22Rv1 (cell line): ENCODE results near the gene RPL27.

Experiments
- CTCF ChIP-seq: fragments of 450-650 bp; IDR thresholded peaks from 2 replicates; pipeline ENCODE4 v1.5.1; 2017; ENCODE audit warnings: mild to moderate bottlenecking
- ZFX ChIP-seq: fragments of 450-650 bp; IDR thresholded peaks from 2 replicates; pipeline ENCODE4 v1.6.1; 2017; ENCODE audit warnings: antibody characterized with exemption, borderline replicate concordance

DNA sequence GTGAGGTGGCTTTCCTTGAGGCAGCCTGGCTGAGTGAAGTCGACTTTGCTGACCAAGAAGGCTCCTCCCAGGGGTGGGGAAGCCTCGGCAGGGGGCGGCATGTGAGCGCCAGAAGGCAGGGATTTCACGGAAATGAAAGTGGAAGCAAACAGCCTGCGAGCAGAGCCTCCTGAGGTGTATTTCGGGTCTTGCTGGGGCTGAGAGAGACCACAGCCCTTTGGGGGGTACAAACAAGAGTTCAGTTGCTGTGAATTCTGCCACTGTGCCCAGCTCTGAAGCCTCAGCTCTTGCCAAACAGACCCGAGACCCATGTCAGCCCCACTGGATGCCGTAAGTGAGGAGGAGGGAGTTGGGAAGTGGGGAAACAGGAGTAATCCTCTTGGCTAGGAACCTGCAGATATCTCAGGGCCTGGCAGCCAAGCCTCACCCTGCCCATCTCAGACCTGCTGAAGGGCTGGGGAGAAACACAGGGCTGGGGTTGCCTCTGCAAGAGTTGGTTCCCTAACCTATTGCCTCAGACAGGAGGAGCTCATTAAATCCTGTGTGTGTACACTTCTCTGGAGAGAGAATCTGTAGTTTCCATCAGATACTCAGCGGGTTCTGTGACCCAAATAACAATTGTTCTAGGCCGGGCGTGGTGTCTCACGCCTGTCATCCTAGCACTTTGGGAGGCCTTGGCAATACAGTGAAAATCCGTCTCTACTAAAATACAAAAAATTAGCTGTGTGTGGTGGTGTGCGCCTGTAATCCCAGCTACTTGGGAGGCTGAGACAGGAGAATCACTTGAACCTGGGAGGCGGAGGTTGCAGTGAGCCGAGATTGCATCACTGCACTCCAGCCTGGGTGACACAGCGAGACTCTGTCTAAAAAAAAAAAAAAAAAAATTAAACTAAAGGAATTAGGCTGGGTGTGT is 8.7 kb downstream of the RPL27 start, which contains the start of gene IFI35:
- TF ChIP-seq CTCF (peak; percentile 60), ZFX (no peak)
